Hematopoietic multipotent progenitor cell (in vitro differentiated cells): ENCODE results near the gene PLEKHA6. TPM values are rescaled to one million over a fixed set of nuclear protein-coding genes. Genes with fewer than 3 reads are reported as not detected.

ENCODE experiments used
- DNase-seq, 3 donors: peaks; one replicate each; pipeline ENCODE4 v3.0.0-alpha.2; 2011 to 2015; ENCODE audit warnings: low read depth in 2 of 3, low spot score in 2 of 3
- total RNA-seq: library from RNA; depleted of rRNA; stranded (reverse); fragments of >200 nt; gene quantifications from one replicate; pipeline ENCODE4 v1.2.3, GENCODE V29; 2012

PLEKHA6 gene, protein sequence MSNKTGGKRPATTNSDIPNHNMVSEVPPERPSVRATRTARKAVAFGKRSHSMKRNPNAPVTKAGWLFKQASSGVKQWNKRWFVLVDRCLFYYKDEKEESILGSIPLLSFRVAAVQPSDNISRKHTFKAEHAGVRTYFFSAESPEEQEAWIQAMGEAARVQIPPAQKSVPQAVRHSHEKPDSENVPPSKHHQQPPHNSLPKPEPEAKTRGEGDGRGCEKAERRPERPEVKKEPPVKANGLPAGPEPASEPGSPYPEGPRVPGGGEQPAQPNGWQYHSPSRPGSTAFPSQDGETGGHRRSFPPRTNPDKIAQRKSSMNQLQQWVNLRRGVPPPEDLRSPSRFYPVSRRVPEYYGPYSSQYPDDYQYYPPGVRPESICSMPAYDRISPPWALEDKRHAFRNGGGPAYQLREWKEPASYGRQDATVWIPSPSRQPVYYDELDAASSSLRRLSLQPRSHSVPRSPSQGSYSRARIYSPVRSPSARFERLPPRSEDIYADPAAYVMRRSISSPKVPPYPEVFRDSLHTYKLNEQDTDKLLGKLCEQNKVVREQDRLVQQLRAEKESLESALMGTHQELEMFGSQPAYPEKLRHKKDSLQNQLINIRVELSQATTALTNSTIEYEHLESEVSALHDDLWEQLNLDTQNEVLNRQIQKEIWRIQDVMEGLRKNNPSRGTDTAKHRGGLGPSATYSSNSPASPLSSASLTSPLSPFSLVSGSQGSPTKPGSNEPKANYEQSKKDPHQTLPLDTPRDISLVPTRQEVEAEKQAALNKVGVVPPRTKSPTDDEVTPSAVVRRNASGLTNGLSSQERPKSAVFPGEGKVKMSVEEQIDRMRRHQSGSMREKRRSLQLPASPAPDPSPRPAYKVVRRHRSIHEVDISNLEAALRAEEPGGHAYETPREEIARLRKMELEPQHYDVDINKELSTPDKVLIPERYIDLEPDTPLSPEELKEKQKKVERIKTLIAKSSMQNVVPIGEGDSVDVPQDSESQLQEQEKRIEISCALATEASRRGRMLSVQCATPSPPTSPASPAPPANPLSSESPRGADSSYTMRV
- total RNA-seq, result 1.6 TPM

DNA sequence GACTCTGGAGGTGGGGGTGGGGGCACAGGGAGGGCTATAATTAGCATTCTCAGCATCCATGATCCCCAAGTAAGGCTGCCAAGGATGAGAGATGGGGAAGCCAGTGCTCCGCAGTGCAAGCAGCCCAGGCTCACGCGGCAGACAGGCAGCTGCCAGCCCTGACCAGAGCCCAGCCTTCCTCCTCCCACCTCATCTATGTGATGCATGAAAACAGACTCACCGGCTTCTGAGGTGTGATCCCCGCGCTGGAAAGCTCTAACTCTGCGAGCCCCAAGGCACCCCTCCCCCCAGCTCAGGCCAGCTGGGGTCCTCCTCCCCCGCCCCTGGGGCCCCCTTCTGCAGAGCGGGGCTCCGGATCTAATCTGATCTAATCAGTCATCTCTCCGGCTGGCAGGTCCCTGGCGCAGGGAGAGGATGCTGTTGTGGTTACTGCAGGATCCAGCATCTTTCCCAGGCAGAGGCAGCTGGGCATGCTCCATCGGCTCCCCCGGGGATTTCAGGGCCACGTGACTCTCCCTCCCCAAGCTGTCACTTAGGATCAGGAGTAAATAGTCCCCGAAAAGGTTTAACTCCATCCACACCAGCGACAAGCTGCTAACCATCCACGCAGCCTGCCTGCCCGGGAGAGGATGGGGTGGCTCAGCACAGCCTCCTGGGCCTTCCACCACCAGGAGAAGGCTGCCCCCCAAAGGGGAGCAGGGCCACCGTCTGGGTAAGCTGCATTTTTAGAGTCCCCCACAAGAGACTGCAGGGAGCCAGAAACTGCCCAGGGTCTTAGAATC is at the start of gene PLEKHA6:
Gene PLEKHA6, minus strand, starts transcription at position 456 of the 782 bp plus-strand sequence. CDS start 86,202 bp downstream, outside the sequence.
- DNase-seq, result peak in 2 of 3 donors; percentile 72 to 79

DNA sequence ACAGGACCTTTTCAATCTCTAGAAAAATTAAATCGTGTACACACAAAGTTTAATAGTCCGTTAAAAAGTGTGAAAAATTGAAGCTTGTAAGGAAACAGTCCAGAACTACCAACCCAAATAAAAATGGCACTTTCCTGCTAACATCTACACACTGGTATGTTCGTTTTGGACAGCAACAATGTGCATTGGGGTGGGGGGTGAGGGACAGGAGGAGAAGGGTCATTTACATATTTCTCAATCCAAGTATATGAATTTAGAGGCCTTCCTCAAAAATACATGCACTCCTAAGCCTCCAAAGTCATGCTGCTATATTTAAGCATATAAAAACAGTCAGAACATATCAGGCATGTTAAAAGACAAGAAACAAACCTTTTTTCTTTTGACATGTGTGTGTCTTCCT is 49.4 kb upstream of the PLEKHA6 start:
- DNase-seq, result no peak

DNA sequence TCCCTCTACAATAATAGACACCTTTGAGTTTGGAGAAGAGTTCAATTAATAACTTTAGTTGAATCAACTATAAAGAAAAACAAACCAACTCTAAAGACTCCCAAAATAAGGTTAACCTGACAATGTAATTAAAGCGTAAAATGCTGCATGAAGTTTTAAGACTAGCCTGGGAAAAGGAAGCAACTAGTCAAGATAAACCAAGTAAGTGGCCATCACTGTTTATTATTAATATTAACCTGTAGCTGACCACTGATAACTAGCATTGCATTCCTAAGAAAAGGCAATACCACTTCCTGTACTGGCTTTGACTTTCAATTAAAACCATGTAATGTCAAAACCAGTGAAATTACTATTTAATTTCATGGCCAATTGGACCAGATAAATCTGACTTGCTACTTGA is 48.9 kb upstream of the PLEKHA6 start:
- no peak for DNase-seq

DNA sequence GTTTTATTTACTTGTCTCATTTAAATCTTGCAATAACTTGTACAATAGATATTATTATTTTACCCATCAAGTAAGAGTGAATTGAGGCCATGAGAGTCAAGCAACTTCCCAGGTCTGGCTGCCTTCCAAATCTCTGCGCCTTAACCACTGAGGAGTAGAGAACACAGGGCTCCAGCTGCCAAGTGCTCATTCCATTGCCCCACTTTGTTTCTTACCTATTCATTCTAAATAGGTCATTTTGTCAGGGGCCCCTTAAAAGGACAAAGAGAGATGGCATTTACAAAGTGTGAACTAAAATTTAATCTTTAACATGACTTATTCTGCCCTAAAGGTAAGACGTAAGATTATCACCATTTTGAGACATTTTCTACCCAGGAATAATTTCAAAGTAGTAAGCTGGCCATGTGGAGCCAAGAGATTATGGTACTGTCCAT is 48.4 kb upstream of the PLEKHA6 start:
- peak in 1 of 3 donors; percentile 48 for DNase-seq

DNA sequence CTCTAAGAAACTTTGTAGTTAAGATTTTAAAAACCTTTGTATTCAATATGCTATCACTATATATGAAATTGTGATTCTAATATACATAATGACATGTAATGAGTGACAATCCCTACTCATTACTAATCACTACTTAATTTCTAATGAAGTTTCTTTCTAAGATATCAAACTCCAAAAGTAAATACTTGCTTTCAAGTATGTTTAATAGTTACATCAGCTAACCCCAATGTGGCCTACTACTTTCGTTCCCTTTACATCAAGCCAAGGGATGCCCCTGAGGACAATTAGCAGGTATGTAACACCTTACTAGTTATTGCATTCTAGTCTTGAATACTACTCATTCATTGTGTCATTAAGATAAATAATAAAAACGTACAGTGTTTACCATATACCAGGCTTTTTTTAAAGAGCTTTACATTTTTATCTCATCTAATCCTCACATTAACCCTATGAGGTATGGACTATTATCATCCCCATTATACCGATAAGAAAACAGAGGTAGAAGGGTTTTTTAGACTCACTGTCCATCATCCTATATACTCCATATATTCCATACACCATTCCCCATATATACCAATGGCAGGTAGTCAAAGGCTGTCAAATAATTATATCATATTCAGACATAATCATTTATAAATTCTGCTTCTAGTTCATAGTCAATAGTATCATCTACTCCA is 47.7 kb upstream of the PLEKHA6 start:
- DNase-seq, result no peak

DNA sequence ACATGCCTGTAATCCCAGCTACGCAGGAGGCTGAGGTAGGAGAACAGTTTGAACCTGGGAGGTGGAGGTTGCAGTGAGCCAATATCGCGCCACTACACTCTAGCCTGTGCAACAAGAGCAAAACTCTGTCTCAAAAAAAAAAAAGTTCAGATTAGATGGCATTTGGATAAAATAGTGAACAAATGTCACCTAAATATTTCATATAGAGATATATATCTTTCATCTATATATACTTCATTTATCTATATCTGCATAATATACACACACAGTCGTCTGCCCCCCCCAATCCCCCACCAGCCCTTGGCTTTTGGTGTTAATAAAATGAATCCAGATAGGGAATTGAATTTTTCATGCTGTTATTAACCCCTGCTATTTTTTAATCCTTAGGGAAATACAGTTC is 46.9 kb upstream of the PLEKHA6 start:
- no peak for DNase-seq

DNA sequence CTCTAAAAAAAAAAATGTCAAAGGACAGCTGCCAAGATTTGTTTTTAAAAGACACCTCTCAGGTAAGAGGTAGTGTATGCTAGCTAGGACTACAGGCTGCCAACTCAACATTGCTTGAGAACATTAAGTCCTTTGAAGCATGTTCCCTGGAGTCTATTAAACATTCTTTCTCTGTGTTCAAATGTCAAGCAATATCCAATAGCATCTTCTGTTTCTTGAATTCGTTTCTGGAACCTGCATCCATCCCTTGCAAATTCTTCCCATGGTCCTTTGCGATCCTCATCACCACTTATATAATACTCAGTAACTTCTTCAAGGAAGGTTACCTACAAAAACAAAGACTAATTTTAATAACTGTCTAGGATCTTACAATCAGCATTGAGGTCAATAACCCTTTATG is 46.3 kb upstream of the PLEKHA6 start:
- no peak for DNase-seq

DNA sequence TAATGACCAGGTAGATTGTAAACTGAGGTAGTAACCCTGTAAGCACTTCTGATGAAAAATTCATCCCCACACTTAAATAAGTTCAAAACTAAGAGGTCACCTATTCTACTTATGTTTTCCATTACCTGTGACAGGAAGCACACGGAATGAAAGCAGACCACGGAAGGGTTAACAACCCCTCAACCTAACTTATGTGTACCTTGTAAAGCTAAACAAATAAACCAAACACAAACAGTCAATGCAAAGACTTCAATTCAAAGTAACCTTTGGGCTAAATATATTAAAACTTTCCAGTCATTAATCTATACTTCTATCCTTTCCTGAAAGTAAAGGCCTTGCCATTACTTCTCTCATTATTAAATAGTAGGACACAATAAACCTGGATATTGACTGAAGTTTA is 44.9 kb upstream of the PLEKHA6 start:
- no peak for DNase-seq

DNA sequence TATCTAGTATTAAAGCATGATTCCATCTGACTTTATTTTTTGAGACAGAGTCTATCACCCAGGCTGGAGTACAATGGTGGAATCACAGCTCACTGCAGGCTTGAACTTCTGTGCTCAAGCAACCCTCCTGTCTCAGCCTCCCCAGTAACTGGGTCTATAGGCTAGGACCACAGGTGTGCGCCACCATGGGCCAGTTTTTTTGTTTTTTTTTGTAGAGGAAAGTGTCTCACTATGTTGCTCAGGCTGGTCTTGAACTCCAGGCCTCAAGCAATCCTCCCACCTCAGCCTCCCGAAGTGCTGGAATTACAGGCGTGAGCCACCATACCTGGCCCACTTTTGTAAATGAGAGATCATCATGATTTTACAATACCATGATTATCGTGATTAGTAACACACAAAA is 42.7 kb upstream of the PLEKHA6 start:
- no peak for DNase-seq

DNA sequence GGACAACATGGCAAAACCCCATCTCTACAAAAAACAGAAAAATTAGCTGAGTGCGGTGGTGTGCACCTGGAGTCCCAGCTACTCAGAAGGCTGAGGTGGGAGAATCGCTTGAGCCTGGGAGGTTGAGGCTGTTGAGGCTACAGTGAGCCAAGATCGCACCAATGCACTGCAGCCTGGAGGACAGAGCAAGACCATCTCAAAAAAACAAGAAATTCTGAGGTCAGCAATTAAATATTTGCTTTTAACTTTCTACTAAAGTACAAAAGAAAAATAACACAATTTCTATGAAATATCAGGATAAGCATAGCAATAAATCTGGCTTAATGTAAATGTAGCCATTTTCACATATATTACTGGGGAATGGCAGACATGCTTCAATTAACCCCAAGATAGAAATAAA is 42.0 kb upstream of the PLEKHA6 start:
- no peak for DNase-seq

DNA sequence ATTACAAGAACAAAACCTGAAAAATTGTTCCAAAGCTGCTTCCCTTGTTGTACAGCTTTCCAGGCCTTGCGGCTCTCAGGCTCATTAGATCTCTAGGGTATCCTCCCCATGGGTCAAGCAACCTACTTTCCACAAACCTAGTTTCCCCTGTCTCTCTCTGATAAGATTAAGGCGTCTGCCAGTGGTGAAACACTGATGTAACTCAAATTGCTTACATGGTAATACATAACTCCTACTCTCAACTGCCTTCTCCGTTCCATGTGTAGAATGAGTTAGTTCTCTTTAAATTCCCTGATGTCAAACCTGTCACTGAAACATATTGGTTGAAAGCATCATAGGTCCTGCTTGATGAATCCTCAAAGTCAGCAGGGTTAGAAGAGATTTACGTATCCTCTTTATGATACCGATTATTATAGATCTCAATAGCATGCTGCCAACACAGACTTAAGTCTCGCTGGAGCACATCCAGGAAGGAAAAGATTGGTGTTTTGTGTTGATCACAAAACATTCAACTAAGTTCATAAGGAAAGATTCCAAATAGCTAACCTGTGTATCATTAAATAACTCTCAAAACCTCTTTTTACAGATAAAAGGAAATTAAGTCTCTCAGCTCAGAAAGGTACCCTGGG is 41.3 kb upstream of the PLEKHA6 start:
- no peak for DNase-seq

DNA sequence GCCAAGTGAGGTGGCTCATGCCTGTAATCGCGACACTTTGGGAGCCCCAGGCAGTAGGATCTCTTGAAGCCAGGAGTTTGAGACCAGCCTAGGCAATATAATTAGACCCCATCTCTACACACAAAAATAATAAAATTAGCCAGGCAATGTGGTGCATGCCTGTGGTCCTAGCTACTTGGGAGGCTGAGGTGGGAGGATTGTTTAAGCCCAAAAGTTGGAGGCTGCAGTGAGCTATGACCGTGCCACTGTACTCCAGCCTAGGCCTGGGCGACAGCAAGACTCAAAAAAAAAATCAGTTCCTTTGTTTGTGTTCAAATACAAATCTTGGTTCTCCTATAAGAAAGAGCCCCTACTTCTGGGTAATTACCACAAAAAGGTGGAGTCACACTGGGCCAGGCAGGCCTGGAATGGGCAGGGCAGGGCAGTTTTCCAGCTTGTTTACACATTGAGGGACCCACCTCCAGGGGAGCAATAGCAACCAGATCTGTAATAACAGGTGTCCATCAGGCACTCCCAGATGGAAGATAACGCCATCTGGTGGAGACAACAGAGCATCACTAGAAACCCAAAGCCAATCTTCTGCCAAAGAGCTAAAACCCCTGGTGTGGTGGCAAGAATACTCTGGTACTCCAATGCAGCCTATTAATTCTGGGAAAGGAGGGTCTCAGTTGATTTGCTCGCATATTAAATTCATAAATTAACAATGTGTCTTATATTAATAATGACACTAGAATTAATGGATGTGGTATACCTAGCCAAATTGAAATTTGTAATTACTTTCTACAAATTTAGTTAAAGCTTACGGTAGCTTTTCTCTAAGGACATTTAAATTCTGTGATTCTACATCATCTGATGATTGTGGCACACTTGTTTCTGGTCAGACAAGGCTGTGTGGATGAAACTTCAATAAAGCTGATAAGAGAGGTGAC is 38.7 kb upstream of the PLEKHA6 start:
- DNase-seq, result peak; percentile 33 to 86 (median 83)

DNA sequence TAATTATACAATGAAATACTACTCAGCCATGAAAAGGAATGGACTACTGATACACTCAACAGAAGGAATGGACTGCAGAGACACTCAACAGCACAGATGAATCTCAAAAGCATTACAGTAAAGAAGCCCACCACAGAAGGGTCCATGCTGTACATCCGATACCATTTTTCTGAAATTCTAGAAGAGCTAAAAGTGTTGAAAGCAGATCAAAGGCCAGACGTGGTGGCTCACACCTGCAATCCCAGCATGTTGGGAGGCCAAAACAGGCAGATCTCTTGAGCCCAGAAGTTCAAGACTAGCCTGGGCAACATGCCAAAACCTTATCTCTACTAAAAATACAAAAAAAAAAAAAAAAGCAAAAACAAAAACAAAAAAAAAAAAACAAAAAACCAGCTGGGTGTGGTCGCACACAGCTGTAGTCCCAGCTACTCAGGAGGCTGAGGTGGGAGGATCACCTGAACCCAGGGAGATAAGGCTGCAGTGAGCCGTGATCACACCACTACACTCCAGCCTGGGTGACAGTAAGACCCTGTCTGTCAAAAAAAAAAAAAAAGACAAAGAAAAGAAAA is 36.4 kb upstream of the PLEKHA6 start:
- no peak for DNase-seq

DNA sequence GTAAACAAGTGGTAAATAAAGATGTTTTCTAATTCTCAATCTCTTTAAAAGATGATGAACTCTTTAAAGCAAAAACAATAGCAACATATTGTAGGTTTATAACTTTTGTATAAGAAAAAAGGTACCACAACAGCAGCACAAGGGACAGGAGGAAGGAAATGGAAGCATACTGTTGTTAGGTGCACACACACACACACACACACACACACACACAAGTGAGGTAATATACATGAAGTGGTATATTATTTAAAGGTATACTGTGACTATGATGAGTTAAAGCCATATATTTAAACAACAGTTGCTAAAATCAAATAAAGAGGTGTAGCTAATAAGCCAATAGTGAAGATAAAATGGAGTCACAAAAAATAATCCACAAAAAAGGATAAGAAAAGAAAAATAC is 31.9 kb upstream of the PLEKHA6 start:
- no peak for DNase-seq

DNA sequence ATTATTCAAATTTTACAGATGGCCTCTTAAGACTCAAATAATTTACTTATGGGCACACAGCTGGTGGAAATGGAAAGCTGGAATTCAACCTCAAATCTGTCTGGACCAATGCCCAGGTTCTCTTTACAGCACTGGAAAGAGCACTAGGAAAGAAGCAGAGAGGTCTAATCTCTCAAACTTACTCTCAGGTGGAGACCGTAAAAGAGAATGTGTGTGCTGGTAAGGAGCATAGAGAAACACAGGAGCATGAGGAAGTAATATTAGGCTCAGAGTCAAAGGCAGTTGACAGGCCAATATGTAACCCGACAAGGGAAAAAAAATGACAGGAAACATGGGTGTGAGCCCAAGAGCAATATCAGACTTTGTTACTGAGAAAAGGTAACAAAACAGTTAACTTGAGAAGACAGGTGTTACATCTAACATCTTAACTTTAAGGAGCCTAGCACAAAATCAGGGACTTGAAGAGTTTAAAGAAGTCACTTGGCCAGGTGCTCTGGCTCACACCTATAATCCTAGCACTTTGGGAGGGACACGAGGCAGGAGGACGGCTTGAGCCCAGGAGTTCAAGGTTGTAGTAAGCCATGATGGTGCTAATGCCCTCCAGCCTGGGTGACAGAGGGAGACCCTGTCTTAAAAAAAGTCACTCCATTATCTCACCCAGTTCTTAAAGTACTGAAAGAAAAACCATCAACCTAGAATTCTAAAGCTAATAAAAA is 31.2 kb upstream of the PLEKHA6 start:
- no peak for DNase-seq

DNA sequence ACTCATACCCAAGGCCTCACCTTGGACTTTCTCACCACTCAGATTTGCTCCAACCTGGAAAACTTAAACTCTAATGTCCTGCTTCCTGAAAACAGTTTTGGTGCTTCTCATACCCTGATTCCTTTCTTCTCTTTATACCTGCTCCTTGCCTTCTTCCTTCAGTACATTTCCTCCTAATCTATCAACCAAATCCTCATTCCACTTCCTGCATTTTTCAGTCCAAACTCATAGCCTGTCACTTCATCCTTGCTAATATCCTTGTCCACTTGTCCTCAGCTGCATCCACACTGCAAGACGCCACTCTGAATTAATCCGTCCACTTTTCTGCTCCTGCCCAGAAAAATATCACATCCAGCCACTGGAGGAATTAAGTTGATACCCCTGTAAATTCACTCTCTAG is 26.0 kb upstream of the PLEKHA6 start:
- DNase-seq, result no peak

DNA sequence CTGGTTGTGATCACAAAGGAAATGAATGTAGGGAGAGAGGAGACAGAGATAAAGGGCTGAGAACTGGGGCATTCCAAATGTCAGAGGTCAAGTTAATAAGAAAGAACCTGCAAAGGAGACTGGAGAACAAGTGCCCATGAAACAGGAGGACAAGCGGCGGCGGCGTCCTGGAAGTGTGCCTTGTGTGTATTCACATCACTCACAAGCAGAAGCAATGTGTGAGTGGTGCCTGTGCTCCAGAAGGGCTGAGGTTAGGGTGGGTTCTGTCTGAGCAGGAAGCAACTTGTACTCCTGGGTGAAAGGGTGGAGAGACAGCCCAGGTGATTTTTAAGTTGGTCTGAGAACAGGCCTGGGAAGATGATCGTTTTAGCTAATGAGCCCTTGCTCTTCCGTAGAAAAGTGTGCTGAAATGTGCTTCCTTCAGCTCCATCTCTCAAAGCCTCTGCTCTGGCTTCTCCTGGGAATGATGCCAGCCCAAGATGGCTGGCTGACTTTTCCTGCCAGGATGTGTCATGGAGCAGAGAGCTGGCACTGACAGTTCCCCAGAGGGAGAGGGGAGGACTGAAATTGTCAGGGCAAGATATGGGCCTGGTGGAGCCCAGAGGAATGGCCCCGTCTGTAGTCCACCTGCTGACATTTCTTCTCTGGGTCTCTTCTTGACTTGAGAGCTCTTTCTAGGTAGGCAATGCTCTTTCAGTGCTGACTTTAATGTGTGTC is 25.1 kb upstream of the PLEKHA6 start:
- no peak for DNase-seq
